ENCODE results near the gene ATG9A. TPM values are rescaled to one million over a fixed set of nuclear protein-coding genes. Genes with fewer than 3 reads are reported as not detected.

The ATG9A gene
- total RNA-seq, 1 experiment from 2014 or later = 46.4 TPM

DNA sequence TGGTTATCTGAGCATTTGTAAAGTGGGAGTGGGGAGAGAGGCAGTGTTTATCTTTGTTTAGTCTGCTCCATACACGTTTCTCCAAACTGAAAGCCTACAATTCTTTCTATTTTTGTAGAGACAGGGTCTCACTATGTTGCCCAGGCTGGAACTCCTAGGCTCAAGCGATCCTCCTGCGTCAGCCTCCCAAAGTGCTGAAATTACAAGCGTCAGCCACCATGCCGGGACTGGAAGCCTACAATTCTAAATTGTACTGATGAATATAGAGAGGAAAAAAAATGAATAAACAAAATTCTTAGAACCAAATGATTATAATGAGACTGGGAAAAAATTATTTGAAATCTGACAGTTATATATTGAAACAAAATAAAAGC lies 24.3 kb downstream of the ATG9A start:
- H3K79me2 ChIP-seq (ENCODE audit: insufficient read depth, low read length) = no peaks in the 10 kb centered on the region
- no peak overlapping the region for H3K56ac ChIP-seq (ENCODE audit: insufficient read length, low read depth, low read length)
- peaks cover 4% of the 10 kb centered on the region for H3K23me2 ChIP-seq (ENCODE audit: insufficient read length, low read depth, low read length, poor library complexity, severe bottlenecking)
- TF ChIP-seq, protein P1, sequence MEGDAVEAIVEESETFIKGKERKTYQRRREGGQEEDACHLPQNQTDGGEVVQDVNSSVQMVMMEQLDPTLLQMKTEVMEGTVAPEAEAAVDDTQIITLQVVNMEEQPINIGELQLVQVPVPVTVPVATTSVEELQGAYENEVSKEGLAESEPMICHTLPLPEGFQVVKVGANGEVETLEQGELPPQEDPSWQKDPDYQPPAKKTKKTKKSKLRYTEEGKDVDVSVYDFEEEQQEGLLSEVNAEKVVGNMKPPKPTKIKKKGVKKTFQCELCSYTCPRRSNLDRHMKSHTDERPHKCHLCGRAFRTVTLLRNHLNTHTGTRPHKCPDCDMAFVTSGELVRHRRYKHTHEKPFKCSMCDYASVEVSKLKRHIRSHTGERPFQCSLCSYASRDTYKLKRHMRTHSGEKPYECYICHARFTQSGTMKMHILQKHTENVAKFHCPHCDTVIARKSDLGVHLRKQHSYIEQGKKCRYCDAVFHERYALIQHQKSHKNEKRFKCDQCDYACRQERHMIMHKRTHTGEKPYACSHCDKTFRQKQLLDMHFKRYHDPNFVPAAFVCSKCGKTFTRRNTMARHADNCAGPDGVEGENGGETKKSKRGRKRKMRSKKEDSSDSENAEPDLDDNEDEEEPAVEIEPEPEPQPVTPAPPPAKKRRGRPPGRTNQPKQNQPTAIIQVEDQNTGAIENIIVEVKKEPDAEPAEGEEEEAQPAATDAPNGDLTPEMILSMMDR (conservative IDR thresholded peaks at IDR 0.05) = no peak
- no peaks in the 10 kb centered on the region for H4K20me1 ChIP-seq (ENCODE audit: control insufficient read depth, insufficient read depth, insufficient read length)
- H2BK5ac ChIP-seq (ENCODE audit: insufficient read length, low read length) = no peak overlapping the region
- no peak overlapping the region for H2AK5ac ChIP-seq (ENCODE audit: insufficient read length, low read length)
- H3K27me3 ChIP-seq (ENCODE audit: insufficient read depth, low read length) = no peaks in the 10 kb centered on the region
- H4K5ac ChIP-seq (ENCODE audit: insufficient read length, low read depth, low read length) = no peak overlapping the region
- H2BK12ac ChIP-seq (ENCODE audit: insufficient read length, low read depth, low read length) = no peak overlapping the region
- H2BK15ac ChIP-seq (ENCODE audit: low read depth, low read length) = no peak overlapping the region
- no peak overlapping the region for H3K9ac ChIP-seq (ENCODE audit: extremely low read depth, insufficient read length, low read length)
- H3K79me1 ChIP-seq (ENCODE audit: insufficient read depth, low read depth, low read length, poor library complexity, severe bottlenecking) = no peaks in the 10 kb centered on the region
- H2AFZ ChIP-seq (ENCODE audit: low read length) = no peak overlapping the region
- H3K14ac ChIP-seq (ENCODE audit: insufficient read depth, low read length) = no peak overlapping the region
- no peak overlapping the region for H2BK20ac ChIP-seq (ENCODE audit: low read depth, low read length, poor library complexity, severe bottlenecking)
- Mint-ChIP-seq H3K27ac (no peak overlapping the region), H3K4me3 (peak overlapping the region in 1 of 2 experiments; percentile 64; a peak in 4 of 5 replicates), H3K27me3 (ENCODE audit: low read depth) (peaks cover 10% of the 10 kb centered on the region), H3K36me3 (ENCODE audit: insufficient read depth in 1 of 3, low read depth in 3 of 3) (peaks cover 7 to 29% (median 25%) of the 10 kb centered on the region in 3 experiments), H3K4me1 (peaks cover 11 to 21% of the 10 kb centered on the region in 2 experiments), H3K9me3 (peaks cover 6 to 7% of the 10 kb centered on the region in 2 experiments; a peak in 4 of 5 replicates)
- no CpG with 5 or more reads among the region's 5 CpGs for WGBS (ENCODE audit: extremely low coverage, insufficient read length, low lambda C conversion rate)
- no peak overlapping the region for H4K8ac ChIP-seq (replicated peaks; ENCODE audit: insufficient read length, low read depth, low read length)
- no peak overlapping the region for H3K4me2 ChIP-seq (ENCODE audit: insufficient read depth, insufficient read length, low read length)
- H4K91ac ChIP-seq (ENCODE audit: insufficient read length, low read depth, low read length) = no peak overlapping the region
- H3K4me1 ChIP-seq (ENCODE audit: insufficient read depth, low read length) = no peaks in the 10 kb centered on the region
- no peak overlapping the region for H2BK120ac ChIP-seq (ENCODE audit: low read depth, low read length, poor library complexity, severe bottlenecking)
- no peak overlapping the region for H3K18ac ChIP-seq (ENCODE audit: insufficient read length, low read depth, low read length)
- H3K23ac ChIP-seq (ENCODE audit: insufficient read length, low read depth, low read length) = no peak overlapping the region
- no peak overlapping the region for H3T11ph ChIP-seq (ENCODE audit: low read length)
- H3K9me3 ChIP-seq (ENCODE audit: control insufficient read depth, low read depth, low read length) = no peaks in the 10 kb centered on the region
- DNase-seq = no peak
- no peak overlapping the region for H3K27ac ChIP-seq (ENCODE audit: insufficient read length, low read depth, low read length)
- H3K4ac ChIP-seq (ENCODE audit: low read depth, low read length) = no peak overlapping the region

All from H9 (cell line).